SJCRH30 (cell line): ENCODE results near the gene SLC25A47. TPM values are rescaled to one million over a fixed set of nuclear protein-coding genes. Genes with fewer than 3 reads are reported as not detected.
"Not testable (repeated sequence)": the region's sequence is repeated elsewhere in the genome, so short reads cannot be mapped to it uniquely, and the experiment has no call there.

Experiments
- DNase-seq, 2 experiments: peaks; one replicate each; pipeline ENCODE4 v3.0.0-alpha.2; 2015 to 2020
- H3K27ac ChIP-seq: fragments of 250-450 bp; sonication (Bioruptor Pico); 2 replicates; pipeline ENCODE4 v1.5.1; 2020; ENCODE audit warnings: mild to moderate bottlenecking, moderate library complexity
- H3K27me3 ChIP-seq: fragments of 250-450 bp; sonication (Bioruptor Pico); 2 replicates; pipeline ENCODE4 v1.5.1; 2020; ENCODE audit warnings: mild to moderate bottlenecking, moderate library complexity
- H3K36me3 ChIP-seq: fragments of 250-450 bp; sonication (Bioruptor Pico); 2 replicates; pipeline ENCODE4 v1.5.1; 2020; ENCODE audit warnings: mild to moderate bottlenecking, moderate library complexity
- H3K4me1 ChIP-seq: fragments of 250-450 bp; sonication (Bioruptor Pico); 2 replicates; pipeline ENCODE4 v1.5.1; 2020; ENCODE audit warnings: mild to moderate bottlenecking, moderate library complexity
- H3K4me3 ChIP-seq: fragments of 250-450 bp; sonication (Bioruptor Pico); 2 replicates; pipeline ENCODE4 v1.5.1; 2020; ENCODE audit warnings: mild to moderate bottlenecking, moderate library complexity
- H3K9me3 ChIP-seq: fragments of 250-450 bp; sonication (Bioruptor Pico); replicated peaks from 2 replicates; pipeline ENCODE4 v1.5.1; 2020; ENCODE audit warnings: mild to moderate bottlenecking, moderate library complexity
- total RNA-seq: library from RNA; depleted of rRNA; stranded (reverse); fragments of >200 nt; shearing (Covaris generic); gene quantifications from 2 replicates; pipeline ENCODE4 v1.2.3, GENCODE V29; 2014

The SLC25A47 gene
- total RNA-seq, 1 experiment from 2014 or later: not detected

- no peak for DNase-seq
- Histone ChIP-seq H3K27ac (no peak overlapping the region), H3K4me1 (peaks cover 6% of the 10 kb centered on the region; the same call in 1 of the 2 replicates)
Observed at GRCh38 chr14:100286484-100287191, 36.5 kb upstream of the SLC25A47 start.

GRCh38 chr14:100287202-100287997, 35.7 kb upstream of the SLC25A47 start:
- Histone ChIP-seq H3K36me3 (peaks cover 13% of the 10 kb centered on the region), H3K4me1 (peaks cover 6% of the 10 kb centered on the region; the same call in 1 of the 2 replicates), H3K27me3 (no peaks in the 10 kb centered on the region), H3K4me3 (no peak overlapping the region), H3K27ac (no peak overlapping the region), H3K9me3 (no peaks in the 10 kb centered on the region)
- no peak for DNase-seq

More at GRCh38 chr14:100286484-100287191, 36.5 kb upstream of the SLC25A47 start:
- no peaks in the 10 kb centered on the region for H3K9me3 ChIP-seq
- H3K36me3 ChIP-seq: peaks cover 10% of the 10 kb centered on the region
- no peak overlapping the region for H3K4me3 ChIP-seq
- H3K27me3 ChIP-seq: no peaks in the 10 kb centered on the region

GRCh38 chr14:100287998-100288295, 35.2 kb upstream of the SLC25A47 start:
- not testable (repeated sequence) for H3K9me3 ChIP-seq, H3K27ac ChIP-seq, H3K27me3 ChIP-seq, DNase-seq, H3K4me1 ChIP-seq, H3K4me3 ChIP-seq
- peaks cover 13% of the 10 kb centered on the region for H3K36me3 ChIP-seq

- H3K4me1 ChIP-seq: peaks cover 6% of the 10 kb centered on the region; the same call in 1 of the 2 replicates
Observed at GRCh38 chr14:100288382-100289185, 34.6 kb upstream of the SLC25A47 start.

GRCh38 chr14:100289916-100290606, 33.1 kb upstream of the SLC25A47 start:
- H3K36me3 ChIP-seq: peaks cover 16% of the 10 kb centered on the region
- H3K4me1 ChIP-seq: peaks cover 6% of the 10 kb centered on the region; the same call in 1 of the 2 replicates
- DNase-seq: no peak
- no peak overlapping the region for H3K4me3 ChIP-seq
- H3K27ac ChIP-seq: no peak overlapping the region
- no peaks in the 10 kb centered on the region for H3K27me3 ChIP-seq
- H3K9me3 ChIP-seq: no peaks in the 10 kb centered on the region

More at GRCh38 chr14:100288382-100289185, 34.6 kb upstream of the SLC25A47 start:
- Histone ChIP-seq H3K27ac (no peak overlapping the region), H3K36me3 (peaks cover 15% of the 10 kb centered on the region), H3K27me3 (no peaks in the 10 kb centered on the region), H3K4me3 (no peak overlapping the region), H3K9me3 (no peaks in the 10 kb centered on the region)
- DNase-seq: no peak

- H3K9me3 ChIP-seq: no peaks in the 10 kb centered on the region
- no peak for DNase-seq
- H3K27me3 ChIP-seq: no peaks in the 10 kb centered on the region
- H3K4me3 ChIP-seq: no peak overlapping the region
- no peak overlapping the region for H3K27ac ChIP-seq
- peaks cover 6% of the 10 kb centered on the region; the same call in 1 of the 2 replicates for H3K4me1 ChIP-seq
- H3K36me3 ChIP-seq: peaks cover 16% of the 10 kb centered on the region
Observed at GRCh38 chr14:100290607-100291304, 32.4 kb upstream of the SLC25A47 start.

GRCh38 chr14:100291305-100292075, 31.6 kb upstream of the SLC25A47 start:
- DNase-seq: no peak
- peaks cover 6% of the 10 kb centered on the region; the same call in 1 of the 2 replicates for H3K4me1 ChIP-seq
- H3K27ac ChIP-seq: no peak overlapping the region
- H3K4me3 ChIP-seq: no peak overlapping the region
- H3K36me3 ChIP-seq: peaks cover 16% of the 10 kb centered on the region
- no peaks in the 10 kb centered on the region for H3K9me3 ChIP-seq
- H3K27me3 ChIP-seq: no peaks in the 10 kb centered on the region

- Histone ChIP-seq H3K4me1 (peaks cover 9% of the 10 kb centered on the region; the same call in 1 of the 2 replicates), H3K27me3 (no peaks in the 10 kb centered on the region), H3K36me3 (peaks cover 18% of the 10 kb centered on the region), H3K27ac (no peak overlapping the region), H3K9me3 (no peaks in the 10 kb centered on the region), H3K4me3 (no peak overlapping the region)
- no peak for DNase-seq
Observed at GRCh38 chr14:100292301-100292775, 30.8 kb upstream of the SLC25A47 start.

GRCh38 chr14:100292776-100293461, 30.2 kb upstream of the SLC25A47 start:
- Histone ChIP-seq H3K36me3 (peaks cover 18% of the 10 kb centered on the region), H3K9me3 (no peaks in the 10 kb centered on the region), H3K27ac (no peak overlapping the region), H3K27me3 (no peaks in the 10 kb centered on the region), H3K4me3 (no peak overlapping the region), H3K4me1 (peaks cover 12% of the 10 kb centered on the region; the same call in 1 of the 2 replicates)
- DNase-seq: no peak

- no peak for DNase-seq
- peaks cover 11% of the 10 kb centered on the region; the same call in 1 of the 2 replicates for H3K4me1 ChIP-seq
Observed at GRCh38 chr14:100293497-100294212, 29.5 kb upstream of the SLC25A47 start.

GRCh38 chr14:100294213-100294962, 28.8 kb upstream of the SLC25A47 start:
- Histone ChIP-seq H3K9me3 (no peaks in the 10 kb centered on the region), H3K36me3 (peaks cover 23% of the 10 kb centered on the region), H3K27me3 (no peaks in the 10 kb centered on the region), H3K4me1 (peaks cover 6% of the 10 kb centered on the region; the same call in 1 of the 2 replicates), H3K27ac (no peak overlapping the region), H3K4me3 (no peak overlapping the region)
- no peak for DNase-seq

More at GRCh38 chr14:100293497-100294212, 29.5 kb upstream of the SLC25A47 start:
- no peaks in the 10 kb centered on the region for H3K27me3 ChIP-seq
- no peak overlapping the region for H3K27ac ChIP-seq
- H3K36me3 ChIP-seq: peaks cover 23% of the 10 kb centered on the region
- H3K4me3 ChIP-seq: no peak overlapping the region
- no peaks in the 10 kb centered on the region for H3K9me3 ChIP-seq
